Measurements from ENCODE around the gene SLC30A4. TPM values are rescaled to one million over a fixed set of nuclear protein-coding genes. Genes with fewer than 3 reads are reported as not detected.

Gene SLC30A4
- total and polyA plus RNA-seq, 2 of the 8 experiments (the other 6 are each of a cell fraction or from before 2014, with no cell fraction given), result under 0.01 to 0.07 TPM

DNA sequence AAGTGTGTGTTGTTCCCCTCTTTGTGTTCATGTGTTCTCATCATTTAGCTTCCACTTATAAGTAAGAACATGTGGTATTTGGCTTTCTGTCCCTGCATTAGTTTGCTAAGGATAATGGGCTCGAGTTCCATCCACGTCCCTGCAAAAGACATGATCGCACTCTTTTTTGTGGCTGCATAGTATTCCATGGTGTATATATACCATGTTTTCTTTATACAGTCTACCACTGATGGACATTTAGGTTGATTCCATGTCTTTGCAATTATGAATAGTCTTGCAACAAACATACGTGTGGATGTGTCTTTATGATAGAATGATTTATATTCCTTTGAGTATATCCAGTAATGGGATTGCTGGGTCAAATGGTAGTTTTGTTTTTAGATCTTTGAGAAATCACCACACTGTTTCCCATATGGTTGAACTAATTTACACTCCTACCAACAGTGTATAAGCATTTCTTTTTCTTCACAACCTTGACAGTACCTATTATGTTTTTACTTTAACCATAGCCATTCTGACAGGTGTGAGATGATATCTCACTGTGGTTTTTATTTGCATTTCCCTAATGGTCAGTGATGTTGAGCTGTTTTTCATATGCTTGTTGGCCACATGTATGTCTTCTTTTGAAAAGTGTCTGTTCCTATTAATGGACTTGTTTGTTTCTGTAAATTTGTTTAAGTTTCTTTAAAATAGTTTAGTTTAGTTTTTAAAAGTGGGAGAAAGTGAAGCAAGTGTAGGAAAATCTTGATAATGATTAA, 21.9 kb upstream of the SLC30A4 start:
- Histone ChIP-seq H4K91ac (replicated peaks; ENCODE audit: insufficient read length, low read length) (no peak overlapping the region), H3K4ac (replicated peaks; ENCODE audit: insufficient read length, low read depth, low read length) (no peak overlapping the region), H3K9me3 (ENCODE audit: insufficient read depth in 2 of 2, low read depth in 1 of 2, low read length in 1 of 2) (no peaks in the 10 kb centered on the region), H3K4me2 (ENCODE audit: insufficient read depth in 1 of 2, low read depth in 2 of 2, low read length in 2 of 2) (no peak overlapping the region), H3K79me1 (ENCODE audit: low read depth, low read length) (no peaks in the 10 kb centered on the region), H3K9ac (replicated peaks in 1 of 4; ENCODE audit: extremely low read depth in 1 of 4, low read depth in 3 of 4, low read length in 3 of 4) (no peak overlapping the region), H3K4me3 (ENCODE audit: extremely low read depth in 1 of 4, insufficient read depth in 2 of 4, low read depth in 3 of 4, low read length in 4 of 4) (no peak overlapping the region), H2BK15ac (ENCODE audit: low read length) (no peak overlapping the region), H3K14ac (ENCODE audit: insufficient read length) (no peak overlapping the region), H3K27me3 (replicated peaks in 1 of 4; ENCODE audit: control insufficient read depth in 3 of 4, extremely low read depth in 1 of 4, insufficient read depth in 3 of 4, low read length in 3 of 4) (no peaks in the 10 kb centered on the region), H4K8ac (ENCODE audit: extremely low read depth, insufficient read depth, low read length) (no peak overlapping the region), H3K4me1 (replicated peaks in 1 of 4; ENCODE audit: control insufficient read depth in 3 of 4, insufficient read depth in 4 of 4, low read length in 3 of 4) (no peaks in the 10 kb centered on the region), H4K5ac (ENCODE audit: insufficient read length, low read depth, low read length) (no peak overlapping the region), H3K23me2 (ENCODE audit: low read depth, low read length) (no peaks in the 10 kb centered on the region), H3K56ac (replicated peaks; ENCODE audit: insufficient read length, low read depth, low read length) (no peak overlapping the region), H3K79me2 (ENCODE audit: control insufficient read depth in 1 of 2, insufficient read depth in 2 of 2, low read length in 2 of 2) (no peaks in the 10 kb centered on the region), H2BK120ac (replicated peaks; ENCODE audit: low read depth, low read length) (no peak overlapping the region), H4K20me1 (replicated peaks in 1 of 2; ENCODE audit: control insufficient read depth in 1 of 2, insufficient read depth in 2 of 2, low read length in 2 of 2) (no peaks in the 10 kb centered on the region), H2BK5ac (ENCODE audit: low read depth, low read length) (no peak overlapping the region), H3K27ac (ENCODE audit: low read depth, low read length) (no peak overlapping the region), H3K23ac (ENCODE audit: insufficient read length) (no peak overlapping the region), H2AK5ac (ENCODE audit: low read depth, low read length) (no peak overlapping the region), H3K36me3 (ENCODE audit: control insufficient read depth in 2 of 4, insufficient read depth in 4 of 4, low read length in 3 of 4) (no peaks in the 10 kb centered on the region), H2BK20ac (ENCODE audit: low read length) (no peak overlapping the region), H2AFZ (ENCODE audit: low read length) (no peak overlapping the region), H3K18ac (ENCODE audit: extremely low read depth, low read length) (no peak overlapping the region), H2BK12ac (ENCODE audit: low read depth, low read length) (no peak overlapping the region)
- DNase-seq (ENCODE audit: low read depth in 1 of 2, low spot score in 2 of 2) (no peak), FAIRE-seq (no peak)
- WGBS, 2 experiments (ENCODE audit: extremely low coverage in 1 of 2, insufficient coverage in 1 of 2, insufficient read length in 1 of 2, insufficient replicate concordance in 2 of 2, low coverage in 1 of 2, low lambda C conversion rate in 2 of 2, missing lambda C conversion rate in 1 of 2), result 85% methylated on average over 4 of the region's 4 CpGs; no CpG with 5 or more reads in 1 of the 2 experiments
- ChIA-PET POLR2A (ENCODE audit: partially characterized antibody) (no interaction called here), CTCF (ENCODE audit: partially characterized antibody) (no interaction called here)
- TF ChIP-seq RBBP5 (IDR thresholded peaks at IDR 0.05; ENCODE audit: borderline replicate concordance, low read depth, low read length) (no peak), ZNF274 (IDR thresholded peaks at IDR 0.05; ENCODE audit: borderline replicate concordance, extremely low read depth, low read length) (no peak), TEAD4 (IDR thresholded peaks at IDR 0.05; ENCODE audit: low read depth, low read length) (no peak), ASH2L (IDR thresholded peaks at IDR 0.05; ENCODE audit: low read length) (no peak), NRF1 (IDR thresholded peaks at IDR 0.05; ENCODE audit: low read depth, low read length) (no peak), EP300 (IDR thresholded peaks at IDR 0.05; ENCODE audit: borderline replicate concordance in 1 of 2, low read depth in 2 of 2, low read length in 2 of 2) (no peak), HDAC2 (IDR thresholded peaks at IDR 0.05; ENCODE audit: borderline replicate concordance in 1 of 2, low read depth in 2 of 2, low read length in 2 of 2) (no peak), JUND (IDR thresholded peaks at IDR 0.05; ENCODE audit: low read length) (no peak), SUZ12 (IDR thresholded peaks at IDR 0.05; ENCODE audit: low read length) (no peak), SP2 (IDR thresholded peaks at IDR 0.05; ENCODE audit: low read length) (no peak), E2F6 (IDR thresholded peaks at IDR 0.05) (no peak), RAD21 (IDR thresholded peaks at IDR 0.05 in 1 of 2, conservative IDR thresholded peaks at IDR 0.05 in 1 of 2; ENCODE audit: low read depth in 2 of 2, low read length in 2 of 2) (no peak)

All from H1 (cell line).